Measurements from ENCODE around the gene FRK.
"Not testable (repeated sequence)": the region's sequence is repeated elsewhere in the genome, so short reads cannot be mapped to it uniquely, and the experiment has no call there.

Gene FRK

GRCh38 chr6:116073765-116074440, 13.2 kb upstream of the FRK start:
- no peak for DNase-seq

DNA sequence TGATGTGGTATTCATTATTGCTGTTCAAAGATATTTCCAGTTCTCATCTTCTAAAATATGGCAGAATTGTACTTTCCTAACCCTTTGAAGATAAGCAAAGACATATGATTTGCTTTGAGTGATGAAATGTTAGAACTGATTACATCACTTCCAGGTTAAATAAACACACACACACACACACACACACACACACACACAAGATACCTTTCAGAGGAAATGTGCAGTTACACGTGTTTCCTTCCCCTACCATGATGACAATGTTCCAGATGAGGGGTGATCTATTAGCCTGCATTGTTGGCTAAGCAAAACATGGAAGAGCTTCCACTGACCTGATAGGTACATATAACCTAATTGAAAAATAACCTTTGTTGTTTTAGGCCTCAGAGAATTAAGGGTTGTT, 11.7 kb upstream of the FRK start:
- DNase-seq = no peak

- DNase-seq = no peak
Observed at GRCh38 chr6:116070616-116071389, 10.1 kb upstream of the FRK start.

DNA sequence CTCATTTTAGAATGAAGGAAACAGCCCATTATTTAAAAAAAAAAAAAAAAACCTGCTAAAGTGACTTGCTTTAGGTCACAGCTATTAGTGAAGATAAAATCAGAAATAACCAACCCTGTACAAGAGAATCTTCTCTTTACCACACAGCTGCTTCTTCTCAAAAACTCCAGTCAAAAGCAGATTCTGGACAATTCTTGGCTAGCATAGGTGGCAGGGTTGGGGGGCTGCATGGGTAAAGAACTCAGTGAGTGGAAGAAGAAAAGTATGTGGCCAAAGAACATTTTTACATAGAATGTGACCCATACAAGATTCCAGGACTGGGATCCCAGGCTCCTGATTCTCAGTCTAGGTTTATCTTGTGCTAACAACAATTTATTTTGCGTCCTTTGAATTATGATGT, 9.4 kb upstream of the FRK start:
- no peak for DNase-seq

- no peak for DNase-seq
Observed at GRCh38 chr6:116066789-116067188, 6.1 kb upstream of the FRK start.

DNA sequence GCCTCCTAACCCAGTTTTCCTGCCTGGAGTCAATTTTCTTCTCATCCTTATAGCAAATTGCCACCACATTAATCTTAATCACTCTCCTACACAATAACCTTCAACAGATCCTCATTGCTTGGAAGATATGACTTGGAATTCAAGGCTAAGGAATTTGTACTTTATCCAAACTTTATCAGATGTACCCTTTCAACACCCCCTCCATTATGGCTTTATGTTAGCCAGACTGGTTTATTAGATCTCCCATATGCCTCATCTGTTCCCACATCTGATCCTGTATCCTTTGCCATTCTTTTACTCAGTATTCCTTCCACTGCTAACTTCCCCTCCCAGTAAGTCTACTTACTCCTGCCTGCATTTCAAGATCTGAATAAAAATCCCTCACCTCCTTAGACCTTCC, 4.0 kb upstream of the FRK start:
- no peak for DNase-seq

DNA sequence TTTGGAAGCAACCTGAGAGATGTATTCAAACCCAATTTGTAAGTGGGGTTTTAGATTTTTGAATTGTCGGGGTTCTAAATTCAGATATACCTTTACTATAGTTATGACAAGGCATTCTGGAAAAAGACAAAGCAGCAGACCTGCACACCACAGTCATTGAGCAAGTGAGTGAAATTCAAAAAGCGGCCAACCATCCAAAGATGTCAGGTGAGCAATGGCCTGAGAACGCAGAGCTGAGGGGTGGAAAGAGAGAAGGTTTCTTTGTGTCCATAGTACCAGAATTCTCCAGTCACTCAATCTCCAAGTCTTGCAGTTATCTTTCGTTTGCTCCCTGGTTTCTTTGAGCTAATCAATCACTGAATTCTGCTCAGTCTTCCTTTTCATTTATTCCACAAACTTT, 1.8 kb upstream of the FRK start:
- no peak for DNase-seq

- no peak for DNase-seq
Observed at GRCh38 chr6:116059713-116060571, 749 bp downstream of the FRK start.

GRCh38 chr6:116057766-116058165, 2.9 kb downstream of the FRK start:
- DNase-seq = no peak

DNA sequence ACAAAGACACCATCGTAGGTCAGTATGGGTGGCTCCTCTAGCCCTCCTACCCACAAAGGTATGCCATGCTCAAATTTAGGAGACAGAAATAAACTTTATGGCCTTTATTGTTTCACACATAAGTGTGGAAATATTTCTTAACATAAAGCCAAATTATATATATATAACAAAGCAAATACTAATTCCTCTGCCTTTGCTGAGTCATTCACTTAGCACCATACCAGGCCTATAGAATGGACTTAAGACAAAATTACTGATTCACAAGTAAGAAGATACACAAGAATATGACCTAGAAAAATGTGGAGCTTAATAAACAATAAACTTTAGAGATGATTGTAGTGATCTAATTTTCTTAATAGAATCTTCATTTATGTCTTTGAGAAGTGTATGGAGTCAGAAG, 5.2 kb downstream of the FRK start:
- no peak for DNase-seq

GRCh38 chr6:116051244-116051643, 9.4 kb downstream of the FRK start:
- no peak for DNase-seq

- DNase-seq = no peak
Observed at GRCh38 chr6:116050737-116051136, 10.0 kb downstream of the FRK start.

- no peak for DNase-seq
Observed at GRCh38 chr6:116049321-116049720, 11.4 kb downstream of the FRK start.

- DNase-seq = no peak
Observed at GRCh38 chr6:116047173-116047933, 13.3 kb downstream of the FRK start.

DNA sequence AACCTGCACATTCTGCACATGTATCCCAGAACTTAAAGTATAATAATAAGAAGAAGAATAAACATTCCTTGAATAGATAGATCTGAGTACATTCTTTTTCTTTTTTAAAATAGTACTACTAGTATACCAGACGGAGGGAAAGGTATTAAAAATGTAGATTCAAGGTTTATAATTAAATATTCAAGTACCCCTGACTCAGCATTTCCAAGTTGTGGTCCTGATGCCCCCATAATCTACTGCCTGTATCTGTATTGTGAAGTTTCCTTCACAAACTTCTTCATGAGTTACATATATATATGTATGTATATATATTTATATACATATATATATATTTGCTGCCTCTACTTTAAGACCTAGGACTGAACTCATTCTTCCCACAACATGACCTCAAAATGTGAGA, 14.0 kb downstream of the FRK start:
- DNase-seq = no peak

- not testable (repeated sequence) for DNase-seq
Observed at GRCh38 chr6:116046272-116046671, 14.4 kb downstream of the FRK start.

GRCh38 chr6:116041934-116042333, 18.8 kb downstream of the FRK start:
- DNase-seq = no peak

- DNase-seq = no peak
Observed at GRCh38 chr6:116040993-116041392, 19.7 kb downstream of the FRK start.

GRCh38 chr6:116036885-116037284, 23.8 kb downstream of the FRK start:
- DNase-seq = no peak

GRCh38 chr6:116036075-116036773, 24.5 kb downstream of the FRK start:
- DNase-seq = no peak

GRCh38 chr6:116035616-116036015, 25.1 kb downstream of the FRK start:
- no peak for DNase-seq

GRCh38 chr6:116034327-116034726, 26.4 kb downstream of the FRK start:
- no peak for DNase-seq
